DMS79 (cell line): ENCODE measurements around the gene RPA1.

Experiments used
- DNase-seq: peaks from one replicate; lab custom pipeline; 2025; lab: John Stamatoyannopoulos, UW

The RPA1 gene

DNA sequence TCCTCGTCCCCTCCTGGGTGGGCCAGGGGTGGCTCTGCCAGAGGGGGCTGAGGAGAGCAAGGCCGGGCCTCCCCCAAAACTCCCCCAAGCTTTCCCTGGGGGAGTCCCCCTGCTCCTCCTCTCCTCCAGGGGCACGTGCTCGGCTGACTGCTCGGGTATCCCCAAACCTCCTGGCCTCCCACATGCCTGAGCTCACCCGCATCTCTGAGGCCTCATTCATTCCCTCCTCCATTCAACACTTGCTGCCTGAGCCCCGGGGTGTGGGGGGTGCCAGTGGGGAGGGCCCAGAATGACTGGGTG lies 112.2 kb downstream of the RPA1 start:
- DNase-seq, result no peak

DNA sequence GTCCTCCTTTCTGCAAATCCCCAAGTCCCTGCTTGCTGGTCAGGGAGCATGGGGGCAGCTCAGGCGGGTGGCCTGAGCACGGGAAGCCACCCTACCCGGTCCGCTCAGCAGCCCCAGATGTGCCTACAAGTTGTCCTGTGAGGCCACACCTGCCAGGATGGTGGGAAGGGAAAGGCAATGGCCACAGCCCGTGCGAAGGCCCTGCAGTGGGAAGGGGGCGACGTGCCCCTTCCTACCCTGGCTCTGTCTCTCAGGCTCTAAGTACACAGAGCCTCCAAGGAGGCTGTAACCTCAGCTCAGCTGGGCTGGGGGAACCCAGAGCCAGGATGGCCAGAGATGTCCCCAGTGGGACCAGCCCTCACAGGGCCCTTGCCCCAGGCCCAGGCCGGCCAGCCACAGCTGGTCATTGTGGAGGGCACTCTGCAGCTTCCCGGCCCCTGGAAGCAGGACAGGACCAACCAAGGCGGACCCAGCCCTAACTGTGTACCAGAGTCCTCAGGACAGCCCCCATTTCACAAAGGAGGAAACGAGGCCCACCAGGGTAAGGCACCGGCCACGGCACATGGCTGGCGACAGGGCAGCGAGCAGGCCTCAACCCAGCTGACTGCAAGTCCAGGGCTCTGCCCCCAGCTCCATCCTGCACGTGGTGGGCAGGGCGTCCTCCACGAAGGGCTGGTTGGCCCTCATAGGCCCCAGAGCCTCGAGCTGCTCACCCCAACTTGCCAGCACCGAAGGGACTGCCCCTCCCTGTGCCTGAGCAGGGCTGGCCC lies 113.0 kb downstream of the RPA1 start:
- DNase-seq, result no peak

DNA sequence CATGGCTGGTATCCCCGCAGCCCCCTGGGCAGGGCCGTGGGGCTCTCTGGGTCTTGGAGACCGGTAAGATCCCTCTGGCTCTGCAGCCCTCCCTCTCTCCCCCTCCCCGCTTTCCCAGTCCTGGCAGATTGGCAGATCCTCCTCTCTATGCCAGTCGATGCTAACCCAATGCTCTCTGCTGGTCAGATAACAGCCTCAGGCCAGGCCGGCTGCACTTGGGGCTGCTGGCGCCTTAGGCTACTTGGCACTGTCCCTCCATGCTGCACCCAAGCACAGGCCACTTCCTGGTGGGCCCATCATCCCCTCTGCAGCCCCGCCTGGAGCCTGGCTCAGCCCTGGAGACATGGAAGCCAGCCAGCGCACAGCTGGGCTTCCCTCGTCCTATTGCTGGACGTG lies 113.6 kb downstream of the RPA1 start:
- DNase-seq, result no peak

DNA sequence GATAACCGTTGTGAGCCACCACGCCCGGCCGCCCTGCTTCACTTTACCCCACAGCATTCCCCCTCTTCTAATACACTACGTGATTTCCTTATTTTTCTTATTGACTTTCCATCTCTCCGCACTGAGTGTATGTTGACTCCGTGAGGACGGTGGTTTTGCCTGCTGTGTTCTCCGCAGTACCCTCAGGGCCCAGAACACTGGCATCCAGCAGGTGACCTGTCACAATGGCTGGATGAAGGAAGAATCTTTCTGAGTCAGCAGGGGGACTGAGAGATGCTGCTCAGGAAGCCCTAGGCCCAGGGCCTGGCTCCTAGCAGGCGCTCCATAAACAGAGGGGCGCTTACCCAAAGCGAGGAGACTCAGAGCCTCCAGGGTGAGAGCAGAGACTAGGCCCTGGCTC lies 115.8 kb downstream of the RPA1 start:
- DNase-seq, result no peak

DNA sequence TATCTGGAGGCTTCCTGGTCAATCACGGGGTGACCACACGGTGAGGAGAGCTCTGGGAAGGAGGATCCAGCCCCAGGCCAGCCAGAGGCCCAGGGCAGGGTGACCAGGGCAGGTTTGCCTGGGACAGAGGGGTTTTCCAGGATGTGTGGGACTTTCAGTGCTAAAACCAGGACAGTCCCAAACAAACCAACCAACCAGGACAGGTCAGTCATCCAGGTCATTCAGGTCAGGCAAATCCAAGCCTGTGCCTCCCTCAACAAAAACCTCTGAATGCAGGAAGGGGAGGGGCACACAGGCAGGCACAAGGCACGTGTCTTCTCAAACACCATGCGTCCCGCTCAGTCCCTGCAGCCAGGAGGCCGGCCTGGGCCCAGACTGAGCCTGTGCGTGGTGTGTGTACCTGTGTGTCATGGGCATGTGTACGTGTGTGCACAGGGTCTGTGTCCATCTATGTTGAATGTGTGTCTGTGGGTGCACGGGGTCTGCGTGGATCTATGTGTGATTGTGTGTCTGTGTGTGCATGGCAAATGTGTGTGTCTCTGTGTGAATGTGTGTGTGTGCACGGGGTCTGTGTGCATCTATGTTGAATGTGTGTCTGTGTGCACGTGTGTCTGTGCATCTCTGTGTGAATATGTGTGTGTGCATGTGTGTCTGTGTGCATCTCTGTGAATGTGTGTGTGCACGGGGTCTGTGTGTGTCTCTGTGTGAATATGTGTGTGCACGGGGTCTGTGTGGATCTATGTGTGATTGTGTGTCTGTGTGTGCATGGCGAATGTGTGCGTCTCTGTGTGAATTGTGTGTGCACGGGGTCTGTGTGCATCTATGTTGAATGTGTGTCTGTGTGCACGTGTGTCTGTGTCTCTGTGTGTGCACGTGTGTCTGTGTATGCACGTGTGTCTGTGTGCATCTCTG lies 116.5 kb downstream of the RPA1 start:
- DNase-seq, result no peak

DNA sequence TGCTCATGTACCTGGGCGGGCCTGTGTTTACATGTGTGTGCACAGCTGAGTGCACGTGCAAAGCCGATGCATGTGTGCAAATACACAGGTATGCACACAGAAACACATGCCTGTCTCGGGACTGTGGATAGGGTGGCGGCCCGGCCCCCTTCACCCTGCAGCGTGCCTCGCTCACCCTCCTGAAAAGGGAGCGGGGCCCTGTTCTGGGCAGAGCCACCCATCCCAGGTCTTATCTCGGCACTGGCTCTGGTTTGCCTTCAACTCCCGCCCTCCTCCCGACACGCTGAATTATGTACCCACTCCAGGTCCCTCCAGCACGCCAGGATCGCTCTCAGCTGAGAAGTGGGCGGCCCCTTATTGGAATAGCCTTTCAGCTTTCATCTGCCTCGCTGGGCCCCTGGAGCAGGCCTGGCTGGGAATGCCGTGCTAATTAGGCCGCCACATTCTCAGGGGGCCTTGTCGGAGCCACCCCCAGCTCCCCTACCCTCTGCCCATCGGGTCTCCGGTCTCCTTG lies 117.5 kb downstream of the RPA1 start:
- DNase-seq, result no peak

DNA sequence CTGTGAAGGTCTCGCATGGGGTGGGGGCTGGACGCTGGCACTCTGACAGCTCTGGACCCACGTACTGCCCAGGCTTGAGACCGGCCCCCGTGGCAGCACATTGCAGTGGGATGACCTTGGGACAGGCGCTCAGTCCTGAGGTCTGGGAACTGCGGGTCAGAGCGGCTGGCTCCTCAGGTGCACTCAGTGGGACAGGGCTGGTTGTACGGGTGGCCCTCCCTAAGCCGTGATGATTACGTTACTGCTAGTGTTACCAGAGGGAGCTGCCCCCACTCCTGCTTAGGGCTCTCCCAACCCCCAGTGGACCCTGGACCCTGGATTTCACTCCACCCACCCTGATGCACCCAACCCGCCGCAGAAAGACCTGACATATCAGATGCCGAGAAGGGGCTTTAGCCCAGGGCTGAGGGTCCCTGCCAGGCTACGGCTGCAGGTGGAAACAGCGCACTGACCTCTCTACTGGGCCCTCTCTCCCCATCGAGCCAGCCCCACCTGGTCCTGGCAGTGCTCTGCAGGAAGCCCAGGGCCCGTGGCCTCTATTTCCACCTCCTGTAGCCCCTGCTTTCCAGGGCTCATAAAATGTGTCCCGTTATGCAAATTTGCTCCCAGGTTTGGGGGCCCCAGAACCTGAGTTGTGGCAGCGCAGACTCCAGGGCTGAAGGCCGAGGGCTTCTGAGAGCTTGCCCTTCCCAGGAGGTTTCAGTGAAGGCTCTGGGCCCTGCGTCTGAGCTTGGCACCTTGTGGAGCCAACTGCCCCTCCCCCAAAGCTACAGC lies 118.1 kb downstream of the RPA1 start:
- no peak for DNase-seq

DNA sequence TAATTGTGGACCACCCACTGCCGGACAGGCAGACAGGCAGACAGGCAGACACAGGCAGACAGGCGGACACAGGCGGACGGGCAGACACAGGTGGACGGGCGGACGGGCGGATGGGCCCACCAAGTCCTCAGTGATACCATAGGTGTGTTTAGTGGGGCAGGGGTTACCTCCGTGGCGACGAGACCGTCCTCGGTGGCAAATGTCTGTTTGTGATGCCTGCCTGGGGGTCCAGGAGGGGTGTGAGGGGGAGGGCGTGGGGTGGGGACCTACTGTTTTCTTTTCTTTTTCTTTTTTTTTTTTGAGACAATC lies 118.7 kb downstream of the RPA1 start:
- DNase-seq, result no peak
